Calu3 (cell line): Measurements from ENCODE around the gene FAM149B1. TPM values are rescaled to one million over a fixed set of nuclear protein-coding genes. Genes with fewer than 3 reads are reported as not detected.

Experiments
- BruUV-seq: library from RNA; stranded (reverse); fragments of 400-500 nt; replicated peaks from 2 replicates; lab custom pipeline; 2021; lab: Mats Ljungman, UMichigan
- CTCF ChIA-PET: fragments of 300-600 bp; sonication (Branson Sonifier 250); formaldehyde crosslinking; loops from one replicate; lab custom pipeline; 2022; ENCODE audit warnings: antibody characterized with exemption; lab: Charles Lee
- DNase-seq: peaks from one replicate; pipeline ENCODE4 v3.0.0; 2022
- H3K27ac Mint-ChIP-seq: one replicate; pipeline ENCODE4 v1.8.0; 2022; ENCODE audit warnings: mixed read lengths; ENCODE audit not compliant: unreplicated experiment
- H3K27me3 Mint-ChIP-seq: one replicate; pipeline ENCODE4 v1.8.0; 2022; ENCODE audit warnings: mixed read lengths; ENCODE audit not compliant: unreplicated experiment
- H3K36me3 Mint-ChIP-seq: one replicate; pipeline ENCODE4 v1.8.0; 2022; ENCODE audit warnings: mild to moderate bottlenecking, moderate library complexity, mixed read lengths; ENCODE audit not compliant: insufficient read depth, unreplicated experiment
- H3K4me1 Mint-ChIP-seq: one replicate; pipeline ENCODE4 v1.8.0; 2022; ENCODE audit warnings: mild to moderate bottlenecking, low read depth, mixed read lengths; ENCODE audit not compliant: unreplicated experiment
- H3K4me3 Mint-ChIP-seq: one replicate; pipeline ENCODE4 v1.8.0; 2022; ENCODE audit warnings: mild to moderate bottlenecking, low read depth, moderate library complexity, mixed read lengths; ENCODE audit not compliant: unreplicated experiment
- H3K9me3 Mint-ChIP-seq: one replicate; pipeline ENCODE4 v1.8.0; 2022; ENCODE audit warnings: low read depth, mixed read lengths; ENCODE audit not compliant: unreplicated experiment
- CTCF ChIP-seq: fragments of 200-600 bp; IDR thresholded peaks from one replicate; pipeline ENCODE4 v1.8.0; 2022; ENCODE audit warnings: antibody characterized with exemption; ENCODE audit not compliant: unreplicated experiment
- intact Hi-C: fragments of 100-400 bp; cut with micrococcal nuclease; formaldehyde crosslinking; loops from one replicate; pipeline ENCODE4 v1.10.0; 2022; ENCODE audit not compliant: unreplicated experiment
- total RNA-seq: library from RNA; stranded (reverse); gene quantifications from 2 replicates; pipeline ENCODE4 v1.2.3, GENCODE V29; 2022

FAM149B1 gene
- total RNA-seq, 1 experiment from 2014 or later: 31.5 TPM

GRCh38 chr10:73166972-73167371 lies 947 bp upstream of the FAM149B1 start:
- BruUV-seq: no TSS peak
- CTCF ChIA-PET: interaction anchor here (2.2 kb wide), 1 partner anchor 71 kb away, joined by 7 read pairs; the partner anchor contains the start of gene P4HA1
- Mint-ChIP-seq H3K27me3 (no peaks in the 10 kb centered on the region), H3K36me3 (peaks cover 42% of the 10 kb centered on the region), H3K9me3 (peaks cover 1% of the 10 kb centered on the region), H3K4me1 (peaks cover 17% of the 10 kb centered on the region), H3K4me3 (peak overlapping the region; percentile 100), H3K27ac (peak overlapping the region; percentile 100)
- no peak for TF ChIP-seq CTCF
- no peak for DNase-seq
- intact Hi-C loops: no loop called here

DNA sequence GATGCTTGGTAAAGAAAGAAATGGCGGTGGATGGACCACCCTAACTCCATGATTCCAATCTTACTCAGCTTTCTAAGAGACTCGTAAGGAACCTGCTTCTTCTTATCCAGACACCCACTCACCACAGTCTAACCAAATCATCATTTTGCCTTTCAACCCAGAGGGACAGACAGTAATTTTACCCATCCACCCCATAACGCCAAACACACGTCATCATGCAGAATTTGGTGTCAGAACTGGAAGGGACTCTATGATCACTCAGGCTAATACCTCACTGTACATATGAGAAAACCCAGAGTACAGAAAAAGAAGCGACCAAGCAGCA lies 499 bp upstream of the FAM149B1 start:
- Mint-ChIP-seq H3K27me3 (no peaks in the 10 kb centered on the region), H3K4me1 (peaks cover 17% of the 10 kb centered on the region), H3K9me3 (no peaks in the 10 kb centered on the region), H3K27ac (peak overlapping the region; percentile 100), H3K36me3 (peaks cover 39% of the 10 kb centered on the region), H3K4me3 (peak overlapping the region; percentile 100)
- TSS peak; percentile 70 for BruUV-seq
- no peak for DNase-seq
- TF ChIP-seq CTCF: no peak
- intact Hi-C loops: no loop called here
- CTCF ChIA-PET: interaction anchor here (2.2 kb wide), 1 partner anchor 71 kb away, joined by 7 read pairs; the partner anchor contains the start of gene P4HA1

DNA sequence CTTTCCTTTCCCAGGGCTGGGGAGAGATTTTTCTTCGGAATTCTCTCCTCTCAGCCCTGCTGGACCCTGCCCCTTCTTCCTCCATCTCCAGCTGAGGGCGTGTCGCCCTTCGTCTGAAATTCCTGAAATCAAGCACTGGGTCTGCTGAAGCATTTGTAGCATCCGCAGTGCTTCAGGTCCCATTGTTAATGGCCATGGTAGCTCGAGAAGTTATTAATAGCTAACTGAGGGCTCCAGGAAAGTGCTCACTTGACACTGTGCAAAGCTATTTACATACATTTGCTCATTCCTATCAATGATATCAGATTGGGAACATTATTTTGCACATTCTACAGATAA lies 515 bp downstream of the FAM149B1 start:
- BruUV-seq: no TSS peak
- peak overlapping the region; percentile 100 for H3K4me3 Mint-ChIP-seq
- no peaks in the 10 kb centered on the region for H3K9me3 Mint-ChIP-seq
- no peaks in the 10 kb centered on the region for H3K27me3 Mint-ChIP-seq
- H3K27ac Mint-ChIP-seq: peak overlapping the region; percentile 100
- no peak for TF ChIP-seq CTCF
- H3K4me1 Mint-ChIP-seq: peaks cover 17% of the 10 kb centered on the region
- no peak for DNase-seq
- CTCF ChIA-PET: interaction anchor here (2.2 kb wide), 1 partner anchor 72 kb away, joined by 7 read pairs; the partner anchor contains the start of gene P4HA1
- intact Hi-C loops: no loop called here
- H3K36me3 Mint-ChIP-seq: peaks cover 32% of the 10 kb centered on the region

DNA sequence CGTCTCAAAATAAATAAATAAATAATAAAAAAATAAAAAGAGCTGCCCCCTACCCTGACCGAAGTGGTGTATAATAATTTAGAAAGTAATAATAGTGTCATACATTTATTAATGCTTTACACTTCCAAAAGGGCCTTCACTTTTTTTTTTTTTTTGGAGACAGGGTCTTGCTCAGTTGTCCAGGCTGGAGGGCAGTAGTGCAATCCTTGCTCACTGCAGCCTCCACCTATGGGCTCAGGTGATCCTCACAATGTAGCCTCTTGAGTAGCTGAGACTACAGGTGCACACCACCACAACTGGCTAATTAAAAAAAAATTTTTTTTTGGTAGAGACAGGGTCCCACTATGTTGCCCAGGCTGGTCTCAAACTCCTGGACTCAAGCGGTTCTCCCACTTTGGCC lies 1.4 kb downstream of the FAM149B1 start:
- intact Hi-C loops: no loop called here
- Mint-ChIP-seq H3K27me3 (no peaks in the 10 kb centered on the region), H3K4me3 (no peak overlapping the region), H3K27ac (no peak overlapping the region), H3K36me3 (peaks cover 32% of the 10 kb centered on the region), H3K9me3 (no peaks in the 10 kb centered on the region), H3K4me1 (peaks cover 17% of the 10 kb centered on the region)
- BruUV-seq: no TSS peak
- CTCF ChIA-PET: no interaction called here
- DNase-seq: no peak
- TF ChIP-seq CTCF: no peak
